Smooth muscle cell (in vitro differentiated cells): ENCODE results near the gene CYP2R1. TPM values are rescaled to one million over a fixed set of nuclear protein-coding genes. Genes with fewer than 3 reads are reported as not detected.
A peak's percentile ranks its signal among the peaks of the same experiment; 100 is the strongest.

Experiments used
- DNase-seq: peaks from one replicate; lab custom pipeline; 2025; ENCODE audit not compliant: unreplicated experiment; lab: John Stamatoyannopoulos, UW
- H2AFZ ChIP-seq: fragments of 200-600 bp; sonication (generic); 2 replicates; pipeline ENCODE4 v1.6.0; 2016; ENCODE audit warnings: antibody characterized with exemption, low read depth, mild to moderate bottlenecking
- H3F3A ChIP-seq: fragments of 200-600 bp; sonication (generic); 2 replicates; pipeline ENCODE4 v1.6.0; 2017; ENCODE audit warnings: antibody characterized with exemption, low read depth
- H3K27ac ChIP-seq: fragments of 200-600 bp; sonication (generic); 2 replicates; pipeline ENCODE4 v1.5.1; 2016; ENCODE audit warnings: low read depth, mild to moderate bottlenecking
- H3K27me3 ChIP-seq: fragments of 200-600 bp; sonication (generic); 2 replicates; pipeline ENCODE4 v1.6.1; 2016; ENCODE audit warnings: low read depth, mild to moderate bottlenecking
- H3K36me3 ChIP-seq: fragments of 200-600 bp; sonication (generic); 2 replicates; pipeline ENCODE4 v1.5.1; 2016; ENCODE audit warnings: low read depth
- H3K4me1 ChIP-seq: fragments of 200-600 bp; sonication (generic); 2 replicates; pipeline ENCODE4 v1.5.1; 2016; ENCODE audit warnings: low read depth
- H3K4me2 ChIP-seq: fragments of 200-600 bp; sonication (generic); 2 replicates; pipeline ENCODE4 v1.6.0; 2016; ENCODE audit warnings: mild to moderate bottlenecking
- H3K4me3 ChIP-seq: fragments of 200-600 bp; sonication (generic); 2 replicates; pipeline ENCODE4 v1.5.1; 2016; ENCODE audit warnings: mild to moderate bottlenecking
- H3K79me2 ChIP-seq: fragments of 200-600 bp; sonication (generic); 2 replicates; pipeline ENCODE4 v1.6.0; 2016; ENCODE audit warnings: low read depth, mild to moderate bottlenecking
- H3K9ac ChIP-seq: fragments of 200-600 bp; sonication (generic); 2 replicates; pipeline ENCODE4 v1.6.0; 2016; ENCODE audit warnings: low read depth
- H3K9me3 ChIP-seq: fragments of 200-600 bp; sonication (generic); replicated peaks from 2 replicates; pipeline ENCODE4 v1.5.1; 2016; ENCODE audit warnings: low read depth
- H4K20me1 ChIP-seq: fragments of 200-600 bp; sonication (generic); 2 replicates; pipeline ENCODE4 v1.6.0; 2016; ENCODE audit warnings: low read depth
- WGBS: methylation state at CpG from one replicate; pipeline ENCODE4 v1.1.7; 2016; ENCODE audit warnings: low lambda C conversion rate; 5-methylcytosine and 5-hydroxymethylcytosine counted together
- polyA plus RNA-seq: library from polyadenylated mRNA; unstranded; fragments of >200 nt; fragmentation: Nextera tagmentation; extraction: Ambion mirVana; gene quantifications from 2 replicates; pipeline ENCODE4 v1.2.1, GENCODE V29; 2016
- total RNA-seq: library from RNA; depleted of rRNA; stranded (reverse); fragments of >200 nt; gene quantifications from 2 replicates; pipeline ENCODE4 v1.2.3, GENCODE V29; 2014
- TF ChIP-seq, protein P1 (sequence below): fragments of 200-600 bp; sonication (generic); IDR thresholded peaks from 2 replicates; pipeline ENCODE4 v1.5.1; 2017; ENCODE audit warnings: borderline replicate concordance, mild to moderate bottlenecking, antibody characterized with exemption; ENCODE audit not compliant: insufficient read depth, poor library complexity, severe bottlenecking

CYP2R1 gene, protein sequence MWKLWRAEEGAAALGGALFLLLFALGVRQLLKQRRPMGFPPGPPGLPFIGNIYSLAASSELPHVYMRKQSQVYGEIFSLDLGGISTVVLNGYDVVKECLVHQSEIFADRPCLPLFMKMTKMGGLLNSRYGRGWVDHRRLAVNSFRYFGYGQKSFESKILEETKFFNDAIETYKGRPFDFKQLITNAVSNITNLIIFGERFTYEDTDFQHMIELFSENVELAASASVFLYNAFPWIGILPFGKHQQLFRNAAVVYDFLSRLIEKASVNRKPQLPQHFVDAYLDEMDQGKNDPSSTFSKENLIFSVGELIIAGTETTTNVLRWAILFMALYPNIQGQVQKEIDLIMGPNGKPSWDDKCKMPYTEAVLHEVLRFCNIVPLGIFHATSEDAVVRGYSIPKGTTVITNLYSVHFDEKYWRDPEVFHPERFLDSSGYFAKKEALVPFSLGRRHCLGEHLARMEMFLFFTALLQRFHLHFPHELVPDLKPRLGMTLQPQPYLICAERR
- total RNA-seq = 16.8 and 22.1 TPM in 2 replicates
- polyA plus RNA-seq = 13.5 and 14.5 TPM in 2 replicates

GRCh38 chr11:14892036-14892556 is at the start of gene CYP2R1:
Gene CYP2R1, minus strand, starts transcription at chr11:14892231. Its CDS starts 26 bp downstream, at chr11:14892205.
- Histone ChIP-seq H3K79me2 (no peaks in the 10 kb centered on the region), H2AFZ (peak within 1 kb of the TSS; percentile 97), H3F3A (no peaks in the 10 kb centered on the region), H3K4me1 (peaks cover 5% of the 10 kb centered on the region), H3K9me3 (no peaks in the 10 kb centered on the region), H3K27me3 (no peaks in the 10 kb centered on the region), H3K4me2 (peak within 1 kb of the TSS; percentile 93), H3K36me3 (no peaks in the 10 kb centered on the region), H3K4me3 (peak within 1 kb of the TSS; percentile 76), H3K9ac (peak within 1 kb of the TSS; percentile 63), H3K27ac (peak within 1 kb of the TSS; percentile 86), H4K20me1 (no peaks in the 10 kb centered on the region)
- WGBS = 1% methylated on average over 36 of the region's 36 CpGs
- TF ChIP-seq, protein P1, sequence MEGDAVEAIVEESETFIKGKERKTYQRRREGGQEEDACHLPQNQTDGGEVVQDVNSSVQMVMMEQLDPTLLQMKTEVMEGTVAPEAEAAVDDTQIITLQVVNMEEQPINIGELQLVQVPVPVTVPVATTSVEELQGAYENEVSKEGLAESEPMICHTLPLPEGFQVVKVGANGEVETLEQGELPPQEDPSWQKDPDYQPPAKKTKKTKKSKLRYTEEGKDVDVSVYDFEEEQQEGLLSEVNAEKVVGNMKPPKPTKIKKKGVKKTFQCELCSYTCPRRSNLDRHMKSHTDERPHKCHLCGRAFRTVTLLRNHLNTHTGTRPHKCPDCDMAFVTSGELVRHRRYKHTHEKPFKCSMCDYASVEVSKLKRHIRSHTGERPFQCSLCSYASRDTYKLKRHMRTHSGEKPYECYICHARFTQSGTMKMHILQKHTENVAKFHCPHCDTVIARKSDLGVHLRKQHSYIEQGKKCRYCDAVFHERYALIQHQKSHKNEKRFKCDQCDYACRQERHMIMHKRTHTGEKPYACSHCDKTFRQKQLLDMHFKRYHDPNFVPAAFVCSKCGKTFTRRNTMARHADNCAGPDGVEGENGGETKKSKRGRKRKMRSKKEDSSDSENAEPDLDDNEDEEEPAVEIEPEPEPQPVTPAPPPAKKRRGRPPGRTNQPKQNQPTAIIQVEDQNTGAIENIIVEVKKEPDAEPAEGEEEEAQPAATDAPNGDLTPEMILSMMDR = no peak
- peak; percentile 82 for DNase-seq

GRCh38 chr11:14938936-14939335 is 46.9 kb upstream of the CYP2R1 start:
- Histone ChIP-seq H3K4me2 (no peak overlapping the region), H3F3A (no peaks in the 10 kb centered on the region), H3K9ac (no peak overlapping the region), H2AFZ (no peak overlapping the region), H3K79me2 (no peaks in the 10 kb centered on the region), H3K4me3 (no peak overlapping the region), H3K27me3 (no peaks in the 10 kb centered on the region), H4K20me1 (no peaks in the 10 kb centered on the region), H3K4me1 (no peaks in the 10 kb centered on the region), H3K9me3 (no peaks in the 10 kb centered on the region), H3K36me3 (no peaks in the 10 kb centered on the region), H3K27ac (no peak overlapping the region)
- 59% methylated on average over 1 of the region's 1 CpG for WGBS
- TF ChIP-seq, protein P1 = no peak
- DNase-seq = no peak

DNA sequence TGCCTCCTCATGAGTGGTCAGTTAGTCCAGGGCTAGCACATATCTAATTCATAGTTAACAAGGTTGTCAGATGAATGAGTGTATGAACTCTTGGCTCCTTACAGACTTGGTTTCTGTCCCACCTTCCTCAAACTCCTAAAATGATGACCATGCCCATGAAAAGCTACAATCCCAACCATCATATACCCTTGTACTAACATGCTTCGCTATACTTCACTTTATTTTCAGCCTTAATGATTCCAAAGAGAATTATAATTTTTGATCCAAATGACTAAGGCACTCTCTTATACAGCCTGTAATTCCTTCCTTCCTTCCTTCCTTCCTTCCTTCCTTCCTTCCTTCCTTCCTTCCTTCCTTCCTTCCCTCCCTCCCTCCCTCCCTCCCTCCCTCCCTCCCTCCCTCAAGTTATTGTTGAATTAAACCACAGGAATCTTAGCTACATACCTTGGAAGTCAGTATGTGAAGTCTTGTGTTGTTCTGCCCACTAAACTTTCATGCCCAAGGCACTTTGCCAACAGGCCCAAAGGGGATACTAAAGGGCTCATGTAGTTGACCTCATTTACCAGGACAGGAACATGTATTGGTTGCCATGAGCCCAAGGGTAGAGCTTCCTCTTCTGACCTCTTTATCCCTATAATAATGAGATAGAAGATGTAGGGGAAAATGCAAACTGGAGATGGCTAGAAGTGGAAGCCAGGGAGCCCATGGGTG is 42.8 kb upstream of the CYP2R1 start:
- H3K4me2 ChIP-seq = no peak overlapping the region
- H2AFZ ChIP-seq = no peak overlapping the region
- H3K27ac ChIP-seq = no peak overlapping the region
- 96% methylated on average over 1 of the region's 1 CpG for WGBS
- no peaks in the 10 kb centered on the region for H3K4me1 ChIP-seq
- no peaks in the 10 kb centered on the region for H4K20me1 ChIP-seq
- no peaks in the 10 kb centered on the region for H3F3A ChIP-seq
- TF ChIP-seq, protein P1 = no peak
- H3K9ac ChIP-seq = no peak overlapping the region
- no peak overlapping the region for H3K4me3 ChIP-seq
- no peaks in the 10 kb centered on the region for H3K9me3 ChIP-seq
- DNase-seq = no peak
- no peaks in the 10 kb centered on the region for H3K36me3 ChIP-seq
- no peaks in the 10 kb centered on the region for H3K27me3 ChIP-seq
- no peaks in the 10 kb centered on the region for H3K79me2 ChIP-seq
